ENCODE results near the gene RHCE. TPM values are rescaled to one million over a fixed set of nuclear protein-coding genes. Genes with fewer than 3 reads are reported as not detected.
"Not testable (repeated sequence)": the region's sequence is repeated elsewhere in the genome, so short reads cannot be mapped to it uniquely, and the experiment has no call there.

The RHCE gene
- polyA plus RNA-seq, 3 donors, result 0.77 to 1.3 (median 1.1) TPM

DNA sequence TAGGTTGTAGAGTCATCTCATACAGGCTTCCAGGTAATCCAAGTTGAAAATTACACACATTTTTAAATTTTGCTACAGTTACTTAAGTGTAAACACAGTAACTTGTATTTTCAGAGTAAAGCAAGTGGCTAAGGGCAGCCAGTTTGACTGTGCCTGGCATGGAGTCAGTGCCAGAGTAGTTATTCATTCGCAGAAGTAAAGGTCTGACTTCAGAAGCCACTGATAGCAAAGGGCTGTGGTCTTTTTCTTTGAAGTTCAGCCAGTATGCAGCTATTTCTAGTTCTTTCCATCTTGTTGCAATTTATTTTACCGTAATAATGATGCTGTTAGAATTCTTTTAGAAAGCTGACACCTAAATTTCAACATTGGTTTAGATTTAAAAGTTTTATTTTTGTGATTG lies 73.1 kb downstream of the RHCE start:
- no peak for DNase-seq

- DNase-seq, result no peak
Measured at GRCh38 chr1:25343872-25344271, 76.8 kb downstream of the RHCE start.

- no peak for DNase-seq
Measured at GRCh38 chr1:25342846-25343245, 77.8 kb downstream of the RHCE start.

- no peak for DNase-seq
Measured at GRCh38 chr1:25341746-25342145, 78.9 kb downstream of the RHCE start.

- DNase-seq, result no peak
Measured at GRCh38 chr1:25338986-25339385, 81.6 kb downstream of the RHCE start.

GRCh38 chr1:25338188-25338981 lies 82.2 kb downstream of the RHCE start, which contains the start of gene TMEM50A:
Gene TMEM50A, plus strand, starts transcription at chr1:25338334. Its CDS starts 2,153 bp downstream, at chr1:25340487.
- peak; percentile 88 for DNase-seq

- DNase-seq, result not testable (repeated sequence)
Measured at GRCh38 chr1:25337483-25338187, 83.0 kb downstream of the RHCE start.

- not testable (repeated sequence) for DNase-seq
Measured at GRCh38 chr1:25336922-25337354, 83.7 kb downstream of the RHCE start.

GRCh38 chr1:25329950-25330349 lies 90.7 kb downstream of the RHCE start:
- not testable (repeated sequence) for DNase-seq

DNA sequence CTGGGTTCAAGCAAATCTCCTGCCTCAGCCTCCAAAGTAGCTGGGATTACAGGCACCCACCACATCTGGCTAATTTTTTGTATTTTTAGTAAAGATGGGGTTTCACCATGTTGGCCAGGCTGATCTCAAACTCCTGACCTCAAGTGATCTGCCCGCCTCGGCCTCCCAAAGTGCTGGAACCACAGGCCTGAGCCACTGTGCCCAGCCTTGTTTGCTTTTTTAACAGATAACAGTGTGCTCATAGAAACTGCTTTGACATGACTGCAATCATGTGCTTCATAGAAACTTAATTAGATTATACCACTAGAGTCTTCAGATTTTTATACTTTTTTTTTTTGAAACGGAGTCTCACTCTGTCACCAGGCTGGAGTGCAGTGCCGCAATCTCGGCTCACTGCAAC lies 91.3 kb downstream of the RHCE start:
- not testable (repeated sequence) for DNase-seq

- DNase-seq, result not testable (repeated sequence)
Measured at GRCh38 chr1:25328791-25329185, 91.8 kb downstream of the RHCE start.

DNA sequence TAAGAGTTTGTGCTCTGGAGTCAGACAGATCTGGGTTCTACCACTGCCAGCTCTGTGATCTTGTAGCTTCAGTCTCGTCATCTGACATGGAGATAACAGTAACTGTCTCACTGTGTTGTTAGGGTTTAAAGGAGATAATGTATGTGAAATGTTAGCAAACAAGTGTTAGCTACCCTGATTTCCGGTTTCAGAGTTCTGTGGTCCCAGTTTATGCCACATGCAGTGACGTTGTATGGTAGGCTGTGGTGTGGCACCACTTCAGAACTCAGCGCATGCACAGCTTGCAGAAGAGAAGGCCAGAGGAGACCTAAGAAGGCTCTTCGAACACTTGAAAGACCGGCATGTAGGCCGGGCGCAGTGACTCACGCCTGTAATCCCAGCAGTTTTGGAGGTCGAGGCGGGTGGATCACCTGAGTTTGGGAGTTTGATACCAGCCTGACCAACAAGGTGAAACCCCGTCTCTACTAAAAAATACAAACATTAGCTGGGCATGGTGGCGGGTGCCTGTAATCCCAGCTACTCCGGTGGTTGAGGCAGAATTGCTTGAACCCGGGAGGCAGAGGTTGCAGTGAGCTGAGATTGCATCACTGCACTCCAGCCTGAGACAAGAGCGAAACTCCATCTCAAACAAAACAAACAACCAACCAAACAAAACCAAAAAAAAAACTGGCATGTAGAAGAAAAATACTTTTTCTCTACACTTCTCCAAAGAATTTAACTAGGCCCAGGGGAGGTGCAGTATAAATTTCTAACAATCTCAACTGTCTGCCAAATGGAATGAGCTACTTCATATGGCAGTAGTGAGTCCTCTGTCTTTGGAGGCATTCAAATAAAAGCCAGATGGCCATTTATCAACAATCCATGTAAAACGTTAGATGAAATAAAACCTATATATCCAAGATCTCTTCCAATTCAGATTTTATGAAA lies 92.5 kb downstream of the RHCE start:
- DNase-seq, result not testable (repeated sequence)

DNA sequence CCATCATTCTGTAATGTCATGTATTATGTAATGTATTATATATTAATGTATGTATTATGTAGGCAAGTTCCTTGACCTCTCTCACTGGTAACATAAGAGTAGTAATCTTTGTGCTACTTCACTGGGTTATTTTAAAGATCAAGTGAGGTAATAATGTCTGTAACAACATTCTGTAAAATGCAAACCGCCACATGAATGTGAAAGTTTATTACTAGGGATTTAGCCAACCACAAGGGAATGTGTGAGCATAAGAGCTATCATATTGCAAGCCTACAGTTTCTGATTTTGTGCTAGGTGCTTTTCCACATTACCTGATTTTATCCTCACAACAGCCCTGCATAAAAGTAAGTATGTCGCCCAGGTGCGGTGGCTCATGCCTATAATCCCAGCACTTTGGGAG lies 96.2 kb downstream of the RHCE start:
- not testable (repeated sequence) for DNase-seq

GRCh38 chr1:25322127-25322526 lies 98.5 kb downstream of the RHCE start:
- DNase-seq, result not testable (repeated sequence)

- not testable (repeated sequence) for DNase-seq
Measured at GRCh38 chr1:25320314-25320938, 100.2 kb downstream of the RHCE start.

GRCh38 chr1:25312806-25313470 lies 107.7 kb downstream of the RHCE start:
- DNase-seq, result not testable (repeated sequence)

All from renal pelvis (tissue), 4 donors.